Stimulated activated effector memory CD8-positive, alpha-beta T cell treated with anti-CD3 and anti-CD28 coated beads, Interleukin-12 subunit alpha, Interleukin-12 subunit beta, amount 100 ng/mL, for 72 hours (primary cell): Measurements from ENCODE around the gene CNTNAP2.

ENCODE experiments used
- ATAC-seq: fragments of 150-1000 bp; cut with Tn5 transposase; 2 replicates; pipeline ENCODE4 v1.10.0; 2021
- DNase-seq, 2 donors: peaks; one replicate each; pipeline ENCODE4 v3.0.0; 2021 to 2022; ENCODE audit warnings: low spot score in 2 of 2
- H3K27ac Mint-ChIP-seq: one replicate; pipeline ENCODE4 v1.8.0; 2022; ENCODE audit warnings: mild to moderate bottlenecking, mixed read lengths
- H3K36me3 Mint-ChIP-seq: one replicate; pipeline ENCODE4 v1.8.0; 2022; ENCODE audit warnings: mild to moderate bottlenecking, mixed read lengths
- H3K4me1 Mint-ChIP-seq: one replicate; pipeline ENCODE4 v1.8.0; 2022; ENCODE audit warnings: mixed read lengths
- H3K4me3 Mint-ChIP-seq: one replicate; pipeline ENCODE4 v1.8.0; 2022; ENCODE audit warnings: mild to moderate bottlenecking, mixed read lengths
- H3K9me3 Mint-ChIP-seq: one replicate; pipeline ENCODE4 v1.8.0; 2022; ENCODE audit warnings: mixed read lengths

Gene CNTNAP2

DNA sequence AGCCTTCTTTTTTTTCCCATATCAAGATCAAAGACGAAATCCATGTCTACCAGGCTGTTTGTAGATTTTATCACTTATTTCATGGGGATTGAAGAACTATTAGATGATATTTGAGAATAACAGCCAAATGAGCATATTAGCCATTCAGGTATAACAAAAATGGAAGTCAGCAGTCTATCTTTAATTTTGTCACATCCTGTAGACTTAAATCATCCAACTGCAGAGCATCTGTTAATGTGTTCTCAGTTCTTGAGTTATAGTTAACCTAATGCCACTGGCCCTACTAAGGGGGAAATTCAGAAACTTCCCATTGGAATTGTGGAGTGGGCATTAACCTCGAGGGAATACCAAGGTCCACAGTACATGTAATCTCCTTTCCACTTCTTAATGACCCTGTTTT is 380.1 kb downstream of the CNTNAP2 start:
- Mint-ChIP-seq H3K4me3 (no peak overlapping the region), H3K9me3 (peaks cover 15% of the 10 kb centered on the region), H3K36me3 (no peaks in the 10 kb centered on the region), H3K4me1 (no peaks in the 10 kb centered on the region), H3K27ac (no peak overlapping the region)
- ATAC-seq (no peak), DNase-seq (no peak)

DNA sequence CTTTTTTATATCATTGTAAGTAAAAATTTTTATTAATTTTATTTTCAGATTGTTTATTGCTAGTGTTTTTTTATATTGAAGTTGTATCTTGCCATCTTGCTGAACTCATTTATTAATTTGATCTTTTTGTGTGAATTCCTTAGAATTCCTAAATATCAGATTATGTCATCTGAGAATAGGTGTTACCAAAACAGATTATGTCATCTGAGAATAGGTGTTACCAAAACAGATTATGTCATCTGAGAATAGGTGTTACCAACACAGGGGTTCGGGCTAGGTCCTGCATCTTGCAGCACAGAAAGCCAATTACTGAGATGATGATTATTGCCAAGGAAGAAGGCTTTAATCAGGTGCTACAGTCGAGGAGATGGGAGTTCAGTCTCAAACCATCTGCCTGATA is 383.4 kb downstream of the CNTNAP2 start:
- peaks cover 11% of the 10 kb centered on the region for H3K9me3 Mint-ChIP-seq
- no peak overlapping the region for H3K4me3 Mint-ChIP-seq
- H3K27ac Mint-ChIP-seq = no peak overlapping the region
- ATAC-seq (no peak), DNase-seq (no peak)
- H3K36me3 Mint-ChIP-seq = no peaks in the 10 kb centered on the region
- no peaks in the 10 kb centered on the region for H3K4me1 Mint-ChIP-seq

- no peaks in the 10 kb centered on the region for H3K36me3 Mint-ChIP-seq
- ATAC-seq (no peak), DNase-seq (no peak)
- no peaks in the 10 kb centered on the region for H3K4me1 Mint-ChIP-seq
- H3K27ac Mint-ChIP-seq = no peak overlapping the region
- H3K4me3 Mint-ChIP-seq = no peak overlapping the region
- H3K9me3 Mint-ChIP-seq = peaks cover 8% of the 10 kb centered on the region
Measured at GRCh38 chr7:146503844-146504243, 387.2 kb downstream of the CNTNAP2 start.

DNA sequence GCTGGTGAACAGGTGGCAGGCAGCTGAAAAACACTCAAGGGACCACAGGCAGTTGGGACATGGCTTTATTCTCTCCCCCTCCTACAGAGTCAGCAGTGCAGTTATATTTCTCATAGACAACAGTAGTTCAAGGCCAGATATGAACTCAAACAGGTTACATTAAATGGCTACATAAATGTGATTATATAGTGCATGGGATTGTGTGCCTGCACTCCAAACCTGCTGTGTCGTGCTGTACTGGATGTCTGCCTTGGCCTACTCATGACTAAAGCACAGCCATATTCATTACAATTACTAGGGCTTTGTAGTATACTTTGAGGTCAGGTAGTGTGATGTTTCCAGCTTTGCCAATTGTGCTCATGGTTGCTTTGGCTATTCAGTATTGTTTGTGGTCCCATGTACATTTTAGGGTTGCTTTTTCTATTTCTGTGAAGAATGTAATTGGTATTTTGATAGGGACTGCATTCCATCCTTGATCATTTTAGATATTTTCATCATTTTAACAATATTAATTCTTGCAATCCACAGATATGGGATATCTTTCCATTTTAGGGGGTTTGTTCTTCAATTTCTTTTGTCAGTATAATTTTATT is 393.6 kb downstream of the CNTNAP2 start:
- no peak for DNase-seq
- ATAC-seq = no peak
- Mint-ChIP-seq H3K4me3 (no peak overlapping the region), H3K4me1 (no peaks in the 10 kb centered on the region), H3K27ac (no peak overlapping the region), H3K9me3 (peaks cover 25% of the 10 kb centered on the region), H3K36me3 (no peaks in the 10 kb centered on the region)

- H3K9me3 Mint-ChIP-seq = peaks cover 33% of the 10 kb centered on the region
- no peaks in the 10 kb centered on the region for H3K36me3 Mint-ChIP-seq
- H3K27ac Mint-ChIP-seq = no peak overlapping the region
- DNase-seq (no peak), ATAC-seq (no peak)
- H3K4me3 Mint-ChIP-seq = no peak overlapping the region
- no peaks in the 10 kb centered on the region for H3K4me1 Mint-ChIP-seq
Measured at GRCh38 chr7:146514304-146514703, 397.7 kb downstream of the CNTNAP2 start.

- ATAC-seq (no peak), DNase-seq (no peak)
- H3K27ac Mint-ChIP-seq = no peak overlapping the region
- no peaks in the 10 kb centered on the region for H3K36me3 Mint-ChIP-seq
- no peak overlapping the region for H3K4me3 Mint-ChIP-seq
- no peaks in the 10 kb centered on the region for H3K4me1 Mint-ChIP-seq
- H3K9me3 Mint-ChIP-seq = peaks cover 21% of the 10 kb centered on the region
Measured at GRCh38 chr7:146528581-146528980, 412.0 kb downstream of the CNTNAP2 start.

- no peak for ATAC-seq
- no peak overlapping the region for H3K27ac Mint-ChIP-seq
- H3K36me3 Mint-ChIP-seq = no peaks in the 10 kb centered on the region
- no peak for DNase-seq
- no peaks in the 10 kb centered on the region for H3K4me1 Mint-ChIP-seq
- no peak overlapping the region for H3K4me3 Mint-ChIP-seq
- peaks cover 21% of the 10 kb centered on the region for H3K9me3 Mint-ChIP-seq
Measured at GRCh38 chr7:146539836-146540235, 423.2 kb downstream of the CNTNAP2 start.

GRCh38 chr7:146542101-146542500 is 425.5 kb downstream of the CNTNAP2 start:
- no peaks in the 10 kb centered on the region for H3K36me3 Mint-ChIP-seq
- no peak overlapping the region for H3K27ac Mint-ChIP-seq
- no peak overlapping the region for H3K4me3 Mint-ChIP-seq
- no peak for DNase-seq
- no peaks in the 10 kb centered on the region for H3K4me1 Mint-ChIP-seq
- peaks cover 22% of the 10 kb centered on the region for H3K9me3 Mint-ChIP-seq
- no peak for ATAC-seq

- DNase-seq (no peak), ATAC-seq (no peak)
- H3K9me3 Mint-ChIP-seq = peaks cover 17% of the 10 kb centered on the region
- no peaks in the 10 kb centered on the region for H3K4me1 Mint-ChIP-seq
- no peak overlapping the region for H3K27ac Mint-ChIP-seq
- H3K4me3 Mint-ChIP-seq = no peak overlapping the region
- no peaks in the 10 kb centered on the region for H3K36me3 Mint-ChIP-seq
Measured at GRCh38 chr7:146544748-146545147, 428.1 kb downstream of the CNTNAP2 start.

GRCh38 chr7:146548816-146549215 is 432.2 kb downstream of the CNTNAP2 start:
- Mint-ChIP-seq H3K36me3 (no peaks in the 10 kb centered on the region), H3K4me1 (no peaks in the 10 kb centered on the region), H3K4me3 (no peak overlapping the region), H3K9me3 (peaks cover 25% of the 10 kb centered on the region), H3K27ac (no peak overlapping the region)
- DNase-seq = no peak
- no peak for ATAC-seq

DNA sequence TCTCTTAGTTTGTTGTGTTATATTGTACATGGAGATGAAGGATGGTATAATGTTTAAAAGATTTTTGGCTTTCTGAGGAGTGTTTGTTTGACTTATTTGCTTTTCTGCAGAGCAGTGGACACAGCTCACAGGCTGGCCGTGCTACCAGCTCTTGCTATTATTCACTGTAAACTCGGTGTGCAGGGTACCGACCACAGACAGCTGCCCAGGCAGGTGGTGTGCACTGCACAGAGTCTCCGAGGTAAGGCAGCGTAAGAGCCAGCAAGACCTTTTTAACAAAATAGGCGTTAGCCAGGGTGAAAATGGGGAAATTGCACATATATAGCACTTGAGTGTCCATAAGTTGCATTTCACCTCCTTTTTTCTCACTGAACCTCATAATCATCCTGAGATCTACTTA is 438.0 kb downstream of the CNTNAP2 start:
- no peak overlapping the region for H3K27ac Mint-ChIP-seq
- ATAC-seq (no peak), DNase-seq (no peak)
- no peaks in the 10 kb centered on the region for H3K36me3 Mint-ChIP-seq
- no peaks in the 10 kb centered on the region for H3K4me1 Mint-ChIP-seq
- H3K4me3 Mint-ChIP-seq = no peak overlapping the region
- H3K9me3 Mint-ChIP-seq = peaks cover 21% of the 10 kb centered on the region

- DNase-seq = no peak
- Mint-ChIP-seq H3K4me3 (no peak overlapping the region), H3K4me1 (no peaks in the 10 kb centered on the region), H3K9me3 (peaks cover 8% of the 10 kb centered on the region), H3K36me3 (no peaks in the 10 kb centered on the region), H3K27ac (no peak overlapping the region)
- ATAC-seq = no peak
Measured at GRCh38 chr7:146557971-146558469, 441.4 kb downstream of the CNTNAP2 start.

DNA sequence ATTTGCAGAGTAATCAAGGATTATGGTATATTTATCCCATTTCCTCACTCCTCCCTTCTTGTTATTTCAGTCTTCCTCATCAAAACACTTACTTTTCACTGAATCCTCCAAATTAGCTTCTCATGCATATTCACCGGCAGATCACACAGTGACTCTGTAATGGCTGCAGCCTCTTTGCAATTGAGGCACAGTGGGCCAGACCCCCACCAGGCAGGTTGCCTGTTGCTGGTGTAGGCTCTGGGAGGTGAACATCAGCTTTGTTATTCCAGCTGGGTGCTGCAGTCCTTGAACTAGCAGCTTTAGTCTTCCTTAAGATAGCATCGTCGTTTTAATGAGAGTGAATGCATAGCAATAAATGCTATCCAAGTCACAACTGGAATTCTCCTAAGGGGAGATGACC is 449.3 kb downstream of the CNTNAP2 start:
- H3K36me3 Mint-ChIP-seq = no peaks in the 10 kb centered on the region
- no peak for DNase-seq
- no peak for ATAC-seq

GRCh38 chr7:146575903-146576302 is 459.3 kb downstream of the CNTNAP2 start:
- H3K9me3 Mint-ChIP-seq = peaks cover 17% of the 10 kb centered on the region
- no peaks in the 10 kb centered on the region for H3K36me3 Mint-ChIP-seq
- no peak for DNase-seq
- ATAC-seq = no peak
- H3K27ac Mint-ChIP-seq = no peak overlapping the region
- H3K4me1 Mint-ChIP-seq = no peaks in the 10 kb centered on the region
- H3K4me3 Mint-ChIP-seq = no peak overlapping the region

More for the DNA sequence above, 449.3 kb downstream of the CNTNAP2 start:
- Mint-ChIP-seq H3K4me3 (no peak overlapping the region), H3K9me3 (peaks cover 3% of the 10 kb centered on the region), H3K4me1 (no peaks in the 10 kb centered on the region), H3K27ac (no peak overlapping the region)

DNA sequence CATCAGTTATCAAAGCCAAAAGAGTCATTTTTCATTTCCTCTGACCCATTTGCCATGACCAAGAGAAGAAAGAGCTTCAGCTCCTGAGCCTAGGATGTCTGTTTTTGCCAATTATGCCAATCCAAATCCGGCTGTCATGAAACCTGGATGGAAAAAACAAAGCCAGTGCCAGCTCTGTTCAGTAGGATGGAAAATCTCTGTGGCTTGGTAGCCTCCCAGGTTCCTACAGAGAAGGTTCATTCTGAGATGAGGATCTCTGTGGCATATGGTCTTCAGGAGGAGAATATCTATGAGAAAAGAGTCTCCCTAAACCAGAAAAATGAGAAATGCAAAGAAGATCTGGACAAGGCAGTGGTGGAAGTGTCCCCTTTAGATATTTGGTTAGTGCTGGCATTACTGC is 475.4 kb downstream of the CNTNAP2 start:
- H3K36me3 Mint-ChIP-seq = no peaks in the 10 kb centered on the region
- no peak overlapping the region for H3K4me3 Mint-ChIP-seq
- DNase-seq = no peak
- H3K4me1 Mint-ChIP-seq = no peaks in the 10 kb centered on the region
- peaks cover 24% of the 10 kb centered on the region for H3K9me3 Mint-ChIP-seq
- no peak for ATAC-seq
- H3K27ac Mint-ChIP-seq = no peak overlapping the region

- H3K4me1 Mint-ChIP-seq = no peaks in the 10 kb centered on the region
- H3K27ac Mint-ChIP-seq = no peak overlapping the region
- no peaks in the 10 kb centered on the region for H3K36me3 Mint-ChIP-seq
- no peak for ATAC-seq
- DNase-seq = no peak
- H3K4me3 Mint-ChIP-seq = no peak overlapping the region
- peaks cover 15% of the 10 kb centered on the region for H3K9me3 Mint-ChIP-seq
Measured at GRCh38 chr7:146606628-146607027, 490.0 kb downstream of the CNTNAP2 start.

DNA sequence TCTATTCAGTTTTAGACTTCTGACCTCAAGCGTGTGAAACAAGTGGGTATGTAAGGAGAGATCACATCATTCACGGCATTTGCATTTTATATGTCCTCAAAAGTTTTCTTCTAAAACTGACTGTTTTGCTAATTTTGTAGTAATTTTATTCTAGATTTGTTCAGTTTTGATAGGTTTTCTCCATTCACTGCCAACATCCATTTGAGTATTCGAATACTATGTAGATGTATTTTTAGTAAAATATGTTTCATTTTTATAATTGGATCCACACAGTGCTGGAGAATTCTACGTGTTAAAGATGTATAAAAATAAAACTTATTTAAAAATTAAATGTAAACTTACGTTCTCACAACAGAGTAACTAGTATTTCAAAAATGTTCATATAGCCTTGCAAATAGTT is 503.0 kb downstream of the CNTNAP2 start:
- Mint-ChIP-seq H3K9me3 (peaks cover 16% of the 10 kb centered on the region), H3K36me3 (no peaks in the 10 kb centered on the region), H3K27ac (no peak overlapping the region), H3K4me3 (no peak overlapping the region), H3K4me1 (no peaks in the 10 kb centered on the region)
- DNase-seq (no peak), ATAC-seq (no peak)
